IPS-20b (cell line): ENCODE results near the gene KIF23.
"Not testable (repeated sequence)": the region's sequence is repeated elsewhere in the genome, so short reads cannot be mapped to it uniquely, and the experiment has no call there.

Experiments
- H3K27ac ChIP-seq: one replicate; pipeline ENCODE4 v1.5.1; 2013; ENCODE audit warnings: low read length
- H3K27me3 ChIP-seq: 2 replicates; pipeline ENCODE4 v1.6.1; 2013; ENCODE audit warnings: mild to moderate bottlenecking, low read length, inconsistent platforms; ENCODE audit not compliant: insufficient read depth
- H3K36me3 ChIP-seq: 2 replicates; pipeline ENCODE4 v1.6.1; 2013; ENCODE audit warnings: low read depth, mild to moderate bottlenecking, inconsistent platforms, low read length, moderate library complexity; ENCODE audit not compliant: insufficient read depth
- H3K4me1 ChIP-seq: 2 replicates; pipeline ENCODE4 v1.6.1; 2013; ENCODE audit warnings: mild to moderate bottlenecking, control low read depth, inconsistent platforms, low read length, moderate library complexity; ENCODE audit not compliant: insufficient read depth
- H3K4me3 ChIP-seq: 2 replicates; pipeline ENCODE4 v1.5.1; 2013; ENCODE audit warnings: mild to moderate bottlenecking, low read length, inconsistent platforms
- H3K9ac ChIP-seq: 2 replicates; pipeline ENCODE4 v1.6.1; 2013; ENCODE audit warnings: low read depth, mild to moderate bottlenecking, inconsistent platforms, low read length, moderate library complexity
- H3K9me3 ChIP-seq: 2 replicates; pipeline ENCODE4 v1.6.1; 2013; ENCODE audit warnings: mild to moderate bottlenecking, low read depth, low read length, inconsistent platforms; ENCODE audit not compliant: insufficient read depth

KIF23 gene

GRCh38 chr15:69413822-69414700 lies at the start of gene KIF23:
Gene KIF23 (plus strand): TSS chr15:69414349. CDS start chr15:69414466, 117 bp downstream.
- Histone ChIP-seq H3K4me1 (peaks cover 5% of the 10 kb centered on the region; the same call in 1 of the 2 replicates), H3K27me3 (no peaks in the 10 kb centered on the region), H3K4me3 (peak within 1 kb of the TSS; percentile 90), H3K9me3 (no peaks in the 10 kb centered on the region), H3K36me3 (peaks cover 27% of the 10 kb centered on the region), H3K9ac (peak within 1 kb of the TSS; percentile 89), H3K27ac (no peak within 1 kb of the TSS)

- H3K9me3 ChIP-seq = no peaks in the 10 kb centered on the region
- H3K4me3 ChIP-seq = no peak overlapping the region
- H3K27me3 ChIP-seq = no peaks in the 10 kb centered on the region
- H3K27ac ChIP-seq = no peak overlapping the region
- no peak overlapping the region for H3K9ac ChIP-seq
- no peaks in the 10 kb centered on the region for H3K4me1 ChIP-seq
- no peaks in the 10 kb centered on the region for H3K36me3 ChIP-seq
Observed at GRCh38 chr15:69367236-69367635, 46.9 kb upstream of the KIF23 start.

GRCh38 chr15:69369631-69370030 lies 44.5 kb upstream of the KIF23 start:
- Histone ChIP-seq H3K27ac (no peak overlapping the region), H3K27me3 (no peaks in the 10 kb centered on the region), H3K9me3 (no peaks in the 10 kb centered on the region), H3K9ac (no peak overlapping the region), H3K4me3 (no peak overlapping the region), H3K36me3 (no peaks in the 10 kb centered on the region), H3K4me1 (no peaks in the 10 kb centered on the region)

- no peaks in the 10 kb centered on the region for H3K4me1 ChIP-seq
- no peak overlapping the region for H3K4me3 ChIP-seq
- H3K36me3 ChIP-seq = no peaks in the 10 kb centered on the region
- H3K27ac ChIP-seq = no peak overlapping the region
- H3K9me3 ChIP-seq = no peaks in the 10 kb centered on the region
- no peak overlapping the region for H3K9ac ChIP-seq
- H3K27me3 ChIP-seq = no peaks in the 10 kb centered on the region
Observed at GRCh38 chr15:69373406-69373805, 40.7 kb upstream of the KIF23 start.

- no peaks in the 10 kb centered on the region for H3K36me3 ChIP-seq
- H3K4me3 ChIP-seq = no peak overlapping the region
- H3K27me3 ChIP-seq = no peaks in the 10 kb centered on the region
- no peaks in the 10 kb centered on the region for H3K4me1 ChIP-seq
- H3K9me3 ChIP-seq = no peaks in the 10 kb centered on the region
- no peak overlapping the region for H3K27ac ChIP-seq
- no peak overlapping the region for H3K9ac ChIP-seq
Observed at GRCh38 chr15:69375151-69375790, 38.9 kb upstream of the KIF23 start.

- Histone ChIP-seq H3K9ac (no peak overlapping the region), H3K27me3 (no peaks in the 10 kb centered on the region), H3K4me3 (no peak overlapping the region), H3K4me1 (peaks cover 4% of the 10 kb centered on the region; the same call in 1 of the 2 replicates), H3K36me3 (no peaks in the 10 kb centered on the region), H3K27ac (no peak overlapping the region), H3K9me3 (no peaks in the 10 kb centered on the region)
Observed at GRCh38 chr15:69377216-69377970, 36.8 kb upstream of the KIF23 start.

GRCh38 chr15:69380100-69380725 lies 33.9 kb upstream of the KIF23 start:
- Histone ChIP-seq H3K27ac (no peak overlapping the region), H3K4me3 (no peak overlapping the region), H3K27me3 (no peaks in the 10 kb centered on the region), H3K9me3 (no peaks in the 10 kb centered on the region), H3K36me3 (no peaks in the 10 kb centered on the region), H3K4me1 (peaks cover 4% of the 10 kb centered on the region; the same call in 1 of the 2 replicates), H3K9ac (no peak overlapping the region)

- Histone ChIP-seq H3K4me3 (no peak overlapping the region), H3K27ac (no peak overlapping the region), H3K9ac (no peak overlapping the region), H3K36me3 (no peaks in the 10 kb centered on the region), H3K27me3 (no peaks in the 10 kb centered on the region), H3K9me3 (no peaks in the 10 kb centered on the region), H3K4me1 (peaks cover 4% of the 10 kb centered on the region; the same call in 1 of the 2 replicates)
Observed at GRCh38 chr15:69380726-69381105, 33.4 kb upstream of the KIF23 start.

- not testable (repeated sequence) for H3K9me3 ChIP-seq, H3K4me1 ChIP-seq, H3K36me3 ChIP-seq, H3K27me3 ChIP-seq, H3K27ac ChIP-seq, H3K4me3 ChIP-seq, H3K9ac ChIP-seq
Observed at GRCh38 chr15:69382176-69382575, 32.0 kb upstream of the KIF23 start.

GRCh38 chr15:69384066-69384465 lies 30.1 kb upstream of the KIF23 start:
- not testable (repeated sequence) for H3K27me3 ChIP-seq, H3K36me3 ChIP-seq, H3K9ac ChIP-seq, H3K4me1 ChIP-seq, H3K9me3 ChIP-seq, H3K27ac ChIP-seq, H3K4me3 ChIP-seq
